Ascending aorta (tissue), 2 donors: Measurements from ENCODE around the gene JMJD7. TPM values are rescaled to one million over a fixed set of nuclear protein-coding genes. Genes with fewer than 3 reads are reported as not detected.

Source experiments
- DNase-seq, 2 donors: peaks; one replicate each; pipeline ENCODE4 v3.0.0-alpha.2; 2019; ENCODE audit warnings: low spot score in 2 of 2
- H3K27ac ChIP-seq, 2 donors: fragments of 200-600 bp; sonication (generic); one replicate each; pipeline ENCODE4 v1.5.1; 2016 to 2017; ENCODE audit warnings: mild to moderate bottlenecking in 1 of 2
- H3K27me3 ChIP-seq: fragments of 200-600 bp; sonication (generic); one replicate; pipeline ENCODE4 v1.5.1; 2017
- H3K36me3 ChIP-seq, 2 donors: fragments of 200-600 bp; sonication (generic); one replicate each; pipeline ENCODE4 v1.5.1; 2016
- H3K4me1 ChIP-seq, 2 donors: fragments of 200-600 bp; sonication (generic); one replicate each; pipeline ENCODE4 v1.5.1; 2016 to 2017; ENCODE audit warnings: mild to moderate bottlenecking in 1 of 2
- H3K4me3 ChIP-seq, 2 donors: fragments of 200-600 bp; sonication (generic); one replicate each; pipeline ENCODE4 v1.5.1; 2016 to 2017; ENCODE audit warnings: mild to moderate bottlenecking in 1 of 2
- H3K9me3 ChIP-seq, 2 donors: fragments of 200-600 bp; sonication (generic); one replicate each; pipeline ENCODE4 v1.5.1; 2016
- intact Hi-C: fragments of 100-400 bp; cut with DNase I; formaldehyde crosslinking; loops from one replicate; pipeline ENCODE4 v1.15.1; 2023
- total RNA-seq: library from RNA; depleted of rRNA; stranded (reverse); fragments of >200 nt; gene quantifications from one replicate; pipeline ENCODE4 v1.1.0, GENCODE V29; 2016
- TF ChIP-seq, protein P1 (sequence below), 3 experiments: fragments of 200-600 bp in 2 of 3; fragments of 450-650 bp in 1 of 3; sonication (generic) in 2 of 3; IDR thresholded peaks; one replicate each; pipeline ENCODE4 v1.5.1; 2016 to 2019; ENCODE audit warnings: antibody characterized with exemption in 3 of 3, mild to moderate bottlenecking in 1 of 3, moderate library complexity in 1 of 3

The JMJD7 gene
- total RNA-seq, 1 donor from 2014 or later = 16.4 TPM

DNA sequence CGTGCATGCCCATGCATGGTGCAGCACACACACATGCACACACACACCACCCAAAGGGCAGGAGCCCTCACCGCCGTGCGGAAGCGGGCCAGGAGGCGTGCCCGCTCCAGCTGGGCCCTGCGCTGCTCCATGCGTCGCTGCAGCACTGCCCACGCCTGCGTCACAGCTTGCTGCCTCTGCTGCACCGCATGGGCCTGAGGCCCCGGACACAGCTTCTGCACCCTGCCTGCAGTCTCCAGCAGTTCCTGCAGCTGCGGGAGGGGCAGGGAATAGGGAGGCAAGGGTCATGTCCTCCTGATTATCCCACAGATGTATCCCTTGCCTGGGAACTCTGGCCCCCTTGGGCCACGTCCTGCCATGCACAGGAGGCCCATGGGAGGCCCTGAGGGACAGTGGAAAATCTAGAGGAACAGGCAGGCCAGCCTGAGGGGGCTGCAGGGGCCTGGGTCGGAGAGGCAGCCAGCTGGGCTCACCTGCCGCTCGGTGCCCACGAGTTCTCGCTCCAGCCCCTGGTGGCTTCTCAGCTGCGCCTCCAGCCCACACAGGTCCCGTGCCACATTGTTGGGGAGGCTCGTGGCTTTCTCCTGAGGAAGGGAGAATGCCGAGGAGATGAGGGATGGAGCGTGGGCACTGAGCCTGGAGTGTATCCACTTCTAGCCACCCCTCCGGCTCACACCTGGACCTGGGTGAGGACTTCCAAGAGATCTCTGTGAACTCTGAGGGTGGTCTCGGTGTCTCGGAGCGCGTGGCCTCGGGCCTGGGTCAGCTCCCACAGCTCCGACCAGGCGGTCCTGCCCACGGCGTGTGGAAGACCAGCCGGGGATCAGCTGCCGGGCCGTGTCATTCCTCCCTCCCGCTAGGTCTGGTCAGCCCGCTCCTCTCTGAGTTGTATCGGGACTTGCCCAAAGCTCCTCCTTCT is 42.1 kb downstream of the JMJD7 start:
- TF ChIP-seq, protein P1, sequence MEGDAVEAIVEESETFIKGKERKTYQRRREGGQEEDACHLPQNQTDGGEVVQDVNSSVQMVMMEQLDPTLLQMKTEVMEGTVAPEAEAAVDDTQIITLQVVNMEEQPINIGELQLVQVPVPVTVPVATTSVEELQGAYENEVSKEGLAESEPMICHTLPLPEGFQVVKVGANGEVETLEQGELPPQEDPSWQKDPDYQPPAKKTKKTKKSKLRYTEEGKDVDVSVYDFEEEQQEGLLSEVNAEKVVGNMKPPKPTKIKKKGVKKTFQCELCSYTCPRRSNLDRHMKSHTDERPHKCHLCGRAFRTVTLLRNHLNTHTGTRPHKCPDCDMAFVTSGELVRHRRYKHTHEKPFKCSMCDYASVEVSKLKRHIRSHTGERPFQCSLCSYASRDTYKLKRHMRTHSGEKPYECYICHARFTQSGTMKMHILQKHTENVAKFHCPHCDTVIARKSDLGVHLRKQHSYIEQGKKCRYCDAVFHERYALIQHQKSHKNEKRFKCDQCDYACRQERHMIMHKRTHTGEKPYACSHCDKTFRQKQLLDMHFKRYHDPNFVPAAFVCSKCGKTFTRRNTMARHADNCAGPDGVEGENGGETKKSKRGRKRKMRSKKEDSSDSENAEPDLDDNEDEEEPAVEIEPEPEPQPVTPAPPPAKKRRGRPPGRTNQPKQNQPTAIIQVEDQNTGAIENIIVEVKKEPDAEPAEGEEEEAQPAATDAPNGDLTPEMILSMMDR (IDR thresholded peaks at IDR 0.05) = no peak

DNA sequence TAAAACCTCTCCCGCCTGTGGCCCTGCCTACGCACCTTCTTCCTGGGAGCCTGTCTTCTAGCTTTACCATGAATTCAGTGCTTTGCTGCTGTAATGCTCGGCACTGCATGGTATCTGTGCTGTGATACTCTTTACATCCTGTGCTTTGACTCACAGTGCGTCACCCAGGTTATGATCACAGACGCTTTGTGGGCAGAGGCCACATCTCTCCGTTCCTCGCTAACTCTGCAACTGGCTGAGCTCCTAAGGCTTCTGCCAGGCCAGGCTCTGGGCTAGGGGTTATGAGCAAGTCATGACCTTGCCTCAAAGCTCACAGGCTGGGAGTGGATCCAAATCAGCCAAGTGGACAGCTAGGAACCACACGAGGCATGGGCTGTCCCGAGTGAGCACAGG is 42.8 kb downstream of the JMJD7 start:
- Histone ChIP-seq H3K4me1 (no peaks in the 10 kb centered on the region), H3K36me3 (no peaks in the 10 kb centered on the region), H3K27ac (no peak overlapping the region), H3K27me3 (no peaks in the 10 kb centered on the region), H3K9me3 (no peaks in the 10 kb centered on the region), H3K4me3 (no peak overlapping the region)
- intact Hi-C loops = no loop called here
- TF ChIP-seq, protein P1 (IDR thresholded peaks at IDR 0.05) = no peak
- no peak for DNase-seq

More for the DNA sequence above, 42.1 kb downstream of the JMJD7 start:
- Histone ChIP-seq H3K4me3 (no peak overlapping the region), H3K9me3 (no peaks in the 10 kb centered on the region), H3K27ac (no peak overlapping the region), H3K27me3 (no peaks in the 10 kb centered on the region), H3K4me1 (no peaks in the 10 kb centered on the region), H3K36me3 (no peaks in the 10 kb centered on the region)
- intact Hi-C loops = no loop called here
- DNase-seq = no peak

DNA sequence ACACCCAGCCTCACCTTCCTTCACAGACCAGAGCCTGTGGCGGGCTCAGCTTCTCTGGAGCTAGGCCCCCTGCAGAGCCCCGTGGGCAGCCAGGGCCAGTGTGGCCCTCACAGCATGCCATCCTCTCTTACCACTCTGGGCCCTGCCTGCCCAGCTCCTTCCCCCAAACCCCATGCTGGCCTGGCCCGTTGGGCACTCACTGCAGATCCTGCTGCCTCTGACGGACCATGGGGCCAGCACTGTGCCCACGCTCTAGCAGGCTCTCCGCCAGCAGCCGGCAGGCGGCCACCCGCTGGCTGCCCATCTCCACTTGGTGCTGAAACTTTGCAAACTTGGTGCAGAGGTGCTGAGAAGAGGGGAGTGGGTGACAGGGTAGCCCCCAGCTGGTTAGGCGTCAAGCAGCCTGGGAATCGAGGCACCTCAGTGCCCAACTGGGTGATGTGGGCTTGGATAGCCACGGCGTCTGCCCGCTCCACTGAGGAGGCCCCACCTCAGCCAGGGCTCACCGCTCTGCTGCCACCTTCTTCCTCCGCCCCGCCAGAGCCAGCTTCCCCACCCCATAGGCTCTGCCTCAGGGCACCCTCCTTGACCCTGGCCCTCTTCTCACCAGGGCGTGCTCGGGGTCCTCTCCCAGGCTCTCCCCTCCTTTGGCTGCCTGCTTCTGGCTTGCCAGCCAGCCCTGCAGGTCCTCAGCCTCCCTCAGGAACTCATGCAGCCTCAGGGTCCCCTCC is 43.4 kb downstream of the JMJD7 start:
- DNase-seq = no peak
- TF ChIP-seq, protein P1 (IDR thresholded peaks at IDR 0.05) = no peak
- H3K4me3 ChIP-seq = no peak overlapping the region
- no peaks in the 10 kb centered on the region for H3K27me3 ChIP-seq
- H3K27ac ChIP-seq = no peak overlapping the region
- H3K9me3 ChIP-seq = no peaks in the 10 kb centered on the region
- no peaks in the 10 kb centered on the region for H3K4me1 ChIP-seq
- intact Hi-C loops = no loop called here
- no peaks in the 10 kb centered on the region for H3K36me3 ChIP-seq

DNA sequence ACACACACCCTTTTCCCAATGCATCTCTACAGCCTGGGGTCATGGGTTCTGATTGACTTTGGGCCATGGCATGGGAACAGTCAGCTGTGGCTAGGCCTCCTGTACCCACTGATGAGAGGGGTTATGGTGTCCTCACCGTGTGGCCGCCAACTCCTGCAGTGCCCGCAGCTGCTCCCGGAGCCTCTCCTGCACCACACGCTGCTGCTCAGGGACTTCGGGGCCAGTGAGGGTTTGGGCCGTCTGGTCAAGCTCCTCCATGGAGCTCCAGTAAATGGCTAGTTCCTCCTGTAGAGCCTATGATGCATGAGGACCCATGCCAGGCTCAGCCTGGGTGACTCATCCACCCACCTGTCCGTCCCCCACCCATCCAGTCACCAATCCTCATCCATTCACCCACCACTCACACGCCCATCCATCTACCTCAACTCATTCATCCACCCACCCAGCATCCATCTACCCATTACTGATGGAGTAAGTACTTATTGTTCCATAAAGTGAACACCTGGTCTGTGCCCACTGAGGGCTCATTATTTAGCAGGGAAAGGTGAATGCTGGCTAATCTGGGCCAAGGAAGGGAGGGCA is 44.4 kb downstream of the JMJD7 start:
- intact Hi-C loops = no loop called here
- Histone ChIP-seq H3K27me3 (no peaks in the 10 kb centered on the region), H3K27ac (no peak overlapping the region), H3K36me3 (no peaks in the 10 kb centered on the region), H3K4me1 (no peaks in the 10 kb centered on the region), H3K4me3 (no peak overlapping the region), H3K9me3 (no peaks in the 10 kb centered on the region)
- TF ChIP-seq, protein P1 (IDR thresholded peaks at IDR 0.05) = no peak
- no peak for DNase-seq

DNA sequence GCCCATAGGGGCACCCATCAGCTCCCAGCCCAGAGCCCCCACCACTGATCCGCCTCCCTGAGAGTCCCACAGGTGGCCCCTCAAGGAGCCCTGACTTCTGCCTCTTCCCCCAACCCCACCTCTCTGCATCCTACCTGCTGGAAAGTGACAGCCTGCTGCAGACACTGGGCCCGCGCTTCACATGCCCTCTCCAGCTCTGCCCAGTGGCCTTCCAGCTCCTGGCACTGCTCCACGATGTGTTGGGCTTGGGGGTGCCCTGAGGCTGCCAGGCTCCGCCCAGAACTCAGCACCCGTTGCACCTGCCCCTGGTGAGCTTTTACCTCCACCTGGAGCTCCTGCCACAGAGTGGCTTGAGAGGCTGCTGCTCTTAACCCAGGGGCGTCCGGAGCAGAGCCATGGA is 45.8 kb downstream of the JMJD7 start:
- Histone ChIP-seq H3K27ac (no peak overlapping the region), H3K9me3 (no peaks in the 10 kb centered on the region), H3K4me1 (no peaks in the 10 kb centered on the region), H3K4me3 (no peak overlapping the region), H3K36me3 (no peaks in the 10 kb centered on the region), H3K27me3 (no peaks in the 10 kb centered on the region)
- intact Hi-C loops = no loop called here
- TF ChIP-seq, protein P1 (IDR thresholded peaks at IDR 0.05) = no peak
- no peak for DNase-seq
